GM21515 (cell line): ENCODE measurements around the gene NFKB1.
A peak's percentile ranks its signal among the peaks of the same experiment; 100 is the strongest.
"Not testable (repeated sequence)": the region's sequence is repeated elsewhere in the genome, so short reads cannot be mapped to it uniquely, and the experiment has no call there.

Experiments
- ATAC-seq: cut with Tn5 transposase; IDR thresholded peaks from one replicate; pipeline ENCODE4 v1.9.1; 2021; ENCODE audit not compliant: unreplicated experiment

Gene NFKB1

DNA sequence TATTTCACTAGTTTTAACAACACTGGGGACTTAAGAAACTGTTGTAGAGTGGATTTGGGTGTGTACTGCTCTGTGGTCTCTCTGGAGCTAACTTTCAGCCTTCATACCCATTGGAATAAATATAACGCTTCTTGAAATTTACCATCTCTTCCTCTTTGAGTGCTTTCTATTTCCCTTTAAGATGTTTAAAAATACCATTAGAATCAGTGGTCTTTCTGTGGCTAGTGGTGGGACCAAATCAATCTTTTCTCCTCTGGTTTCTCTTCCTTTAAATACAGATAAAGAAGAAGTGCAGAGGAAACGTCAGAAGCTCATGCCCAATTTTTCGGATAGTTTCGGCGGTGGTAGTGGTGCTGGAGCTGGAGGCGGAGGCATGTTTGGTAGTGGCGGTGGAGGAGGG, 92.0 kb downstream of the NFKB1 start:
- no peak for ATAC-seq

GRCh38 chr4:102594000-102594399, 92.8 kb downstream of the NFKB1 start:
- ATAC-seq, result no peak

DNA sequence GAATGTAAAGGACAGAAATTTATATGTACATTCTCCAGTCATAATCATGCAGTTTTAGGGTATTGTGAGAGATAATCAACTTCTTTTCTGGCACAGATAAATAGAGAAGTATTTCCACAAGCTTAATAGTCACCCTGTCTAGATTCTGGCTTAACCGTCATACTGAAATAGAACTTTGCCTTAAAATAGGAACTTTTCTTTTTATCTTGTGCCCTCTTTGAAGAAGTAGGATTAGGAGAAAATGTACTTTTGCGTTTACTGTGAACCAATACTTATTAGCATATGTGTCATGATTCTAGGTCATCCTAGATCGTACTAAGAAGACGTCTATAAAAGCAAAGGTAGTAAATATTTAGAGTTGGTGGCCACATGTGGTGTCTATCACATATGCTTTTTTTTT, 95.4 kb downstream of the NFKB1 start:
- no peak for ATAC-seq

DNA sequence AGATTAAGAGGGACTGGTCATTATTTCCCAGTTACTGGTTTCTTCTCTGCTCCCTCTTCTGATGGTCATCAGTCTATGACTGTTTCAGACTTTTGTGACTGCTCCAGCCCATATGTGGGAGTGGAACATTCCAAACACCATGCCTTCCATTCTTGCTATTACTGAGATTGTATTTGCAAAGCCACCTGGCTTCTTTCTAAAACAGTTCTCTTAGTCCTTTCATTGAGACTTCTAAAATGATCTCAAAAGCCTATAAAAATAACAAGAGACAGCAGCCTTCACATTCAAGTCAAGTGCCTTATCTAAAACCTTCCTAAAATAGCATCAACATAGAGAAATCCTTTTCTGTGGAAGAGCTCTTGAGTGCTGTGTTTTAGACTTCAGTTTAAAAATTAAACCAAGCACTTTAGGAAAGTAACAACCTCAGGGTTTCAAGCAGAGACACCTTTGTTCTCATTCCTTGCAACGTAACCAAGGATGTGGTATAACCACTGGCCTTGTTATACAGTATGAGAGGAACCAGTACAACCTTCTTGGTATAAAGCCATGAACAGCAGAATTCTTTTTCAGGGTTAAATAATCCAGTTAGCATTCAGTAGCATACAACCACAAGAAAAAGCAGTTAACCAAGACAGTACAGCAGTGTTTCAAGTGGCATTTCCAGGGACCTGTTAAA, 97.1 kb downstream of the NFKB1 start:
- peak; percentile 66 for ATAC-seq

DNA sequence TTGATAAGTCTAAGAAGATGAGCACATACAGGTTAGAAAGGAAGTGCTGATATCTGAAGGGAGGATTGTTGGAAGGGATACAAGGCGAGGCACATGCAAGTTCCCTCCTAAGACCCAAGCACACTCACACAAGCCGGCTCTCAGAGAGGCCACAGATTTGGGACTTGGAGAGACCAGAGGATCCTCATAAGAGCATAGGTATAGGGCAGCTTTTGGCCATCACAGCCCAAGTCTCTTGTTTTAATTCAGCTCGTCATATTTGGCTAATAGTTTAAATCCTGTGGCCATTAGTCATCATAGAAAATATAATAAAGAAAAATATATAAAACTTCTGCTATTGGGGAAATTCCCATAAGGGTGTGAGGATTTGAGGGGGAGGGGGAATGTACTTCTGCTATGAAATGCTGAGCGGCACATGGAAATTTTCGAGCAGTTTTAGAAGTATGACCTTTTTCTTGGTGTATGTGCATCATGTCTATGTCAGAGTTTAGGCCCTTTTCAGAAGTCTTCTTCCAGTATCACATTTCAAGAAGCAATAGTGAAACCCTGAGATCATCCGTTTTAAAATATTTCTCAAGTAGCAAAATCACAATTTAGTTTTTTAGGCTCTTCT, 97.7 kb downstream of the NFKB1 start:
- peak; percentile 48 for ATAC-seq

DNA sequence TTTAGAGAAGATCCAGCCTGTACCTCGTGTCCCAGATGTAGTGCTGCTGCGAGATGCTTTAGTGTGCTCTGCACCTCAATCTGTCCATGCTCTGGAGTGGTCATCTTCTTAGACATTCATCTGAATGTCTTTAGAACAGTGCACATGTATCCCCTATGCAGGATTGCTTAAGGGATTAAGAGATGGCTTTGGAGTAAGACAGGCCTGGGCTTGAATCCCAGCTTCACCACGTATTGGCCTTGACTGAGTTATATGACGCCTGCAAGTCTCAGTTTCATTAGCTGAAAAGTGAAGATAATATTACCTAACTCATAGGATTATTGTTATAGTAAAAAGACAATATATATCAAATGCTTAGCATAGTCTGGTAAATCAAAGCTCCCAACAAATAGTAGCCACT, 98.3 kb downstream of the NFKB1 start:
- peak; percentile 8 for ATAC-seq

- ATAC-seq, result no peak
Observed at GRCh38 chr4:102599886-102600285, 98.7 kb downstream of the NFKB1 start.

- ATAC-seq, result no peak
Observed at GRCh38 chr4:102600689-102601088, 99.5 kb downstream of the NFKB1 start.

DNA sequence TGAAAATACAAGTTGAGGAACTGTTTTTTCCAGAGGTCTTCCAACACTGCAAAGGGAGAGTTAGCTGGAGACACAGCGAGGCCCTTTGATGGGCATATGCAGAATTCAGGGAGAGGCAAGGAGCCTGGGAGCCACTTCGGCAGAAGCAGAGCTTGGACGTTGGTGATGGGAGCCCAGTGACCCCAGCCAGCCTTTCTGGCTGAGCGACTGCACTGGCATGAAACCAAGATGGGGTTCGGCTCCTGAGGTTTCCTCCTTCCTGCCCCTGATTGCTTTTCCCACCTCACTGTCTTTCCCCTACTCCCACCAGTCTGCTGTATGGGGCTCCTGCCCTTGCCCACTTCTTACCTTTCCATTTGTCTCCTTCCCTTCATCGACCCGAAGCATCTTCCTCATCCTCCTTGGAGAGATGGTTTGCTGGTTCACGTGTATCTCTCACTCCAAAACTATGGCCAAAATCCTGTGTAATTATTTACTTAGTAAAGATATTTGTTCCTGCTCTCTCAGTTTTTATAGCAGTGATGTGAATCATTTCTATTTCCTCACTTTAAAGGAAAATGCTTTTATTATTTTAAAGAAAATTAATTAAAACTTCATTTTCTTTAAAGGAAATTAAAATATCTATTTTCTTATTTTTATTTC, 100.5 kb downstream of the NFKB1 start:
- no peak for ATAC-seq

GRCh38 chr4:102604222-102604940, 103.2 kb downstream of the NFKB1 start:
- ATAC-seq, result no peak

DNA sequence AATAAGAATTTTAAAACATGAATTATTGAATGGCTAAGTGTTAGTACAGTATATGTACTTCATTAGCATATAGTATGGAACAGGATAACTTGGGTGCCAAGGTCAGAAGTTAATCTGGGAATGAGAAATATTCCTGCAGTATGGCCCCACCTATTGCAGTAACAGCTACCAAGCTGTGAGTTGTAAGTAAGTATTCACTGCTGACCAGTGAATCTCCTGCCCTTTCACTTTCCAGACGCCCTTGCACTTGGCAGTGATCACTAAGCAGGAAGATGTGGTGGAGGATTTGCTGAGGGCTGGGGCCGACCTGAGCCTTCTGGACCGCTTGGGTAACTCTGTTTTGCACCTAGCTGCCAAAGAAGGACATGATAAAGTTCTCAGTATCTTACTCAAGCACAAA, 105.1 kb downstream of the NFKB1 start:
- no peak for ATAC-seq

DNA sequence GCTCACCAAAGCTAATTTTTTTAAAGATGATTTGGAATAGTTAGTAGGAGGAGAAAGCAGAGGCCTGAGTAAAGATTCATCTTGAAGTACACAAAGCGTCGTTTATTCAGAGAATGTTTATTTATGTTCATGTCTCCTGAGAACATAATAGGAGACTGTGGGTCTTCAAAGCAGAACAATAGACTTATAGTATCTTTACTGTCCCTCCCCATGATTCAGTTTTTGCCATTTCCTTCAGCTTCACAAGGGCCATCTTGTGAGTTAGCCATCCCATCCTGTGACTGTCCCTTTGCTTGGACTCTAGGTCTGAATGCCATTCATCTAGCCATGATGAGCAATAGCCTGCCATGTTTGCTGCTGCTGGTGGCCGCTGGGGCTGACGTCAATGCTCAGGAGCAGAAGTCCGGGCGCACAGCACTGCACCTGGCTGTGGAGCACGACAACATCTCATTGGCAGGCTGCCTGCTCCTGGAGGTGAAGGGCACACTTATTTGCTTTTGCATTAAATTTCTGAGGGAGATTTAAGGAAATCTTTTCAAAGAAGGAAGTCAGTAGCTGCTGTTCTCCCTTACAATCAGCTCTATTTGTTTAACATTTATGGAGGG, 105.8 kb downstream of the NFKB1 start:
- no peak for ATAC-seq

- ATAC-seq, result no peak
Observed at GRCh38 chr4:102608190-102608589, 107.0 kb downstream of the NFKB1 start.

- no peak for ATAC-seq
Observed at GRCh38 chr4:102610007-102610406, 108.8 kb downstream of the NFKB1 start.

DNA sequence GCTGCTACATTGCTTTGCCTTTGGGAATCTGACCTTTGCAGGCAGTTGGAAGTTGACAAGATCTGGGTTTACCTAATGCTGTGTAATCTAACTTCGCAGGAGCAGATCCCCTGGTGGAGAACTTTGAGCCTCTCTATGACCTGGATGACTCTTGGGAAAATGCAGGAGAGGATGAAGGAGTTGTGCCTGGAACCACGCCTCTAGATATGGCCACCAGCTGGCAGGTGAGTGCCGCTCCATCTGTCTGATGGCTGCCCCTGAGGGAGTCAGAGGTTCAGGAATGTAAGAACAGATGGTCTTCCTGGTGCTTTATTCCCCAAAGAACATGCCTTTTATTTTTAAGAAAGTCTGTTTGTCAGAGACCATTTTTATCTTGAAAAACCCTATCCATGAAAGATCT, 109.3 kb downstream of the NFKB1 start:
- ATAC-seq, result no peak

DNA sequence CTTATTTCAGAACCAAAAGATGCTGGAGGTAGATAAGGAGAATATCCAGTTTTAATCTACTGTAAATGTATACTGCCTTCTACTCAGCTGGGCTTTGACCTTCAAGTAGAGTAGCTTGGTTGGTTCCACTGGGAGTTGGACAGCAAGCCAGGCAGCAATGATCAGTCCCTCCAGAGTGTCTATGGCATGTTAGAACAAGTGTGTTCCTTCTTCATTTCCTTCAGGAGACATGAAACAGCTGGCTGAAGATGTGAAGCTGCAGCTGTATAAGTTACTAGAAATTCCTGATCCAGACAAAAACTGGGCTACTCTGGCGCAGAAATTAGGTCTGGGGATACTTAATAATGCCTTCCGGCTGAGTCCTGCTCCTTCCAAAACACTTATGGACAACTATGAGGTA, 111.1 kb downstream of the NFKB1 start:
- ATAC-seq, result no peak

- no peak for ATAC-seq
Observed at GRCh38 chr4:102612824-102613366, 111.7 kb downstream of the NFKB1 start.

DNA sequence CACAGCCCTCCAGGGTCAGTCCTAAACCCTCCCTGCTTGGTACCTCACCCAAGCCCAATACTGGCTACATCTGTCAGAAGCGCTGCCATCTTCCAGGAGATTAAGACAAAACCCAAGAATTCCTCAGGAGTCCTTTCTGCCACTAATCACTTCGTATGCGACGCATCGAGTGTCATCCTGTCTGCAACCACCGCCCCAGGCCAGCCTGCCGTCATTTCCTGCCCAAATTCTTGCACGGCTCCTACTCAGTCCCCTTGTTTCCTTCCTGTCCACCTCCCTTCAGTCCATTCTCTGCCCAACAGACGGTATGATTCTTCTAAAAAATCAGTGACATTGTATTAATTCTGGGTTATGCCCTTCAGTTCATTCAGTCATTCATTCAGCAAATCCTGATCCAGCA, 113.6 kb downstream of the NFKB1 start:
- ATAC-seq, result no peak

- no peak for ATAC-seq
Observed at GRCh38 chr4:102616636-102617035, 115.5 kb downstream of the NFKB1 start.

DNA sequence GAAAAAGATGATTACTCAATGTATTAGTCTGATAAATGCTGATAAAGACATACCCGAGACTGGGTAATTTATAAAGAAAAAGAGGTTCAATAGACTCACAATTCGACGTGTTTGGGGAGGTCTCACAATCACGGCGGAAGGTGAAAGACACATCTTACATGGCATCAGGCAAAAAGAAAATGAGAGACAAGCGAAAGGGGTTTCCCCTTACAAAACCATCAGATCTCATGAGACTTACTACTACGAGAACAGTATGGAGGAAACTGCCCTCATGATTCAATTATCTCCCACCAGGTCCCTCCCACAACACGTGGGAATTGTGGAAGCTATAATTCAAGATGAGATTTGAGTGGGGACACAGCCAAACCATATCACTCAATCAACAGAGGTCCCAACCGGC, 117.9 kb downstream of the NFKB1 start:
- ATAC-seq, result not testable (repeated sequence)
